ENCODE results near the gene PNPLA6. TPM values are rescaled to one million over a fixed set of nuclear protein-coding genes. Genes with fewer than 3 reads are reported as not detected.

The PNPLA6 gene
- total and polyA plus RNA-seq, 2 of the 4 experiments (the other 2 are of a cell fraction): 17.9 to 52.7 TPM

DNA sequence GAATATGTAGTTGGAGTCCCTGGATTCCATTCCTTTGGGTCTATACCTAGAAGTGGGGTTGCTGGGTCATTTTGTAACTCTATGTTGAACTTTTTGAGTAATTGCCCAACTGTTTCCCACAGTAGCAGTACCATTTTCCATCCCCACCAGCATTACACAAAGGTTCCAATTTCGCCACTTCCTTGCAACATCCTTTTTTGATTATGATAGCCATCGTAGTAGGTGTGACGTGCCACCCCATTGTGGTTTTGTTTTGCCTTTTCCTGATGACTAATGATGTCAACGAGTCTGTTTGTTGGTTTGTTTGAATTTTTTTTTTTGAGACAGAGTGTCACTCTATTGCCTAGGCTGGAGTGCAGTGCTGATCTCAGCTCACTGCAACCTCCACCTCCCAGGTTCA lies 43.4 kb upstream of the PNPLA6 start:
- no peaks in the 10 kb centered on the region for H3K9me3 ChIP-seq (ENCODE audit: control insufficient read depth, insufficient read depth, low read length)
- no peak overlapping the region for H2BK20ac ChIP-seq (ENCODE audit: low read depth, low read length)
- H3K9me1 ChIP-seq (ENCODE audit: insufficient read depth, low read length): peaks cover 4% of the 10 kb centered on the region; the same call in 1 of the 2 replicates
- peaks cover 4% of the 10 kb centered on the region; the same call in 1 of the 2 replicates for H3K4me1 ChIP-seq (ENCODE audit: control insufficient read depth, insufficient read depth, low read length)
- no peak overlapping the region for H3K23ac ChIP-seq (ENCODE audit: low read depth, low read length)
- H3K27ac ChIP-seq (ENCODE audit: insufficient read depth, low read length): no peak overlapping the region
- no peak overlapping the region for H3K14ac ChIP-seq (replicated peaks; ENCODE audit: low read depth, low read length)
- intact Hi-C loops (cut with micrococcal nuclease) (no loop called here), dilution Hi-C loops (cut with HindIII; ENCODE audit: low sequenced_read_pairs, unreplicated experiment) (no loop called here), in situ Hi-C loops (cut with MboI; ENCODE audit: low sequenced_read_pairs) (no loop called here)
- H3K4me3 ChIP-seq (ENCODE audit: insufficient read depth, low read depth, low read length): no peak overlapping the region
- no peak overlapping the region for H4K91ac ChIP-seq (ENCODE audit: insufficient read depth, low read depth, low read length)
- H2AK9ac ChIP-seq (replicated peaks; ENCODE audit: low read depth, low read length, poor library complexity): no peak overlapping the region
- H3K56ac ChIP-seq (ENCODE audit: extremely low read depth, insufficient read depth, low read length): no peak overlapping the region
- ChIA-PET CTCF (no interaction called here), POLR2A (ENCODE audit: unreplicated experiment) (interaction anchor here (0.6 kb wide), 1 partner anchor 340 kb away, joined by 3 read pairs; no protein-coding TSS in a partner anchor)
- H2BK5ac ChIP-seq (ENCODE audit: low read depth, low read length, poor library complexity, severe bottlenecking): no peak overlapping the region
- no peak overlapping the region for H3K18ac ChIP-seq (ENCODE audit: low read depth, low read length)
- no peak overlapping the region for H4K8ac ChIP-seq (ENCODE audit: low read depth in 2 of 2, low read length in 2 of 2)
- DNase-seq: no peak
- no peaks in the 10 kb centered on the region for H4K20me1 ChIP-seq (ENCODE audit: insufficient read depth, low read length)
- H3K79me1 ChIP-seq (ENCODE audit: low read depth in 1 of 2, low read length in 2 of 2): no peaks in the 10 kb centered on the region
- TF ChIP-seq, protein P1, sequence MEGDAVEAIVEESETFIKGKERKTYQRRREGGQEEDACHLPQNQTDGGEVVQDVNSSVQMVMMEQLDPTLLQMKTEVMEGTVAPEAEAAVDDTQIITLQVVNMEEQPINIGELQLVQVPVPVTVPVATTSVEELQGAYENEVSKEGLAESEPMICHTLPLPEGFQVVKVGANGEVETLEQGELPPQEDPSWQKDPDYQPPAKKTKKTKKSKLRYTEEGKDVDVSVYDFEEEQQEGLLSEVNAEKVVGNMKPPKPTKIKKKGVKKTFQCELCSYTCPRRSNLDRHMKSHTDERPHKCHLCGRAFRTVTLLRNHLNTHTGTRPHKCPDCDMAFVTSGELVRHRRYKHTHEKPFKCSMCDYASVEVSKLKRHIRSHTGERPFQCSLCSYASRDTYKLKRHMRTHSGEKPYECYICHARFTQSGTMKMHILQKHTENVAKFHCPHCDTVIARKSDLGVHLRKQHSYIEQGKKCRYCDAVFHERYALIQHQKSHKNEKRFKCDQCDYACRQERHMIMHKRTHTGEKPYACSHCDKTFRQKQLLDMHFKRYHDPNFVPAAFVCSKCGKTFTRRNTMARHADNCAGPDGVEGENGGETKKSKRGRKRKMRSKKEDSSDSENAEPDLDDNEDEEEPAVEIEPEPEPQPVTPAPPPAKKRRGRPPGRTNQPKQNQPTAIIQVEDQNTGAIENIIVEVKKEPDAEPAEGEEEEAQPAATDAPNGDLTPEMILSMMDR (conservative IDR thresholded peaks at IDR 0.05; ENCODE audit: low read depth, low read length): no peak
- no peak for TF ChIP-seq FOS (IDR thresholded peaks at IDR 0.05; ENCODE audit: low read depth, low read length)
- TF ChIP-seq CEBPB (IDR thresholded peaks at IDR 0.05; ENCODE audit: low read depth, low read length): no peak
- no peak for TF ChIP-seq SMC3 (IDR thresholded peaks at IDR 0.05; ENCODE audit: low read depth, low read length)
- no peak overlapping the region for H2BK120ac ChIP-seq (ENCODE audit: low read depth, low read length)
- no peak overlapping the region for H3K4ac ChIP-seq (ENCODE audit: low read depth, low read length)
- no peak overlapping the region for H2AK5ac ChIP-seq (ENCODE audit: low read depth, low read length)
- ATAC-seq (ENCODE audit: low read depth): no peak
- H2AFZ ChIP-seq (replicated peaks; ENCODE audit: low read length, poor library complexity): no peak overlapping the region
- BruUV-seq (replicated peaks): no TSS peak
- no peak overlapping the region for H2BK15ac ChIP-seq (ENCODE audit: low read depth, low read length)
- no peak overlapping the region for H3K9ac ChIP-seq (ENCODE audit: low read depth, low read length)
- H3K4me2 ChIP-seq (ENCODE audit: low read depth, low read length): no peak overlapping the region
- 82% methylated on average over 2 of the region's 4 CpGs; no CpG with 5 or more reads in 1 of the 2 experiments for WGBS, 2 experiments (ENCODE audit: extremely low coverage in 2 of 2, insufficient read length in 1 of 2)
- no peaks in the 10 kb centered on the region for H3K36me3 ChIP-seq (ENCODE audit: control insufficient read depth, insufficient read depth, low read length)
- no peak overlapping the region for H4K5ac ChIP-seq (ENCODE audit: low read depth, low read length)
- H3K27me3 ChIP-seq (ENCODE audit: control insufficient read depth, insufficient read depth, low read length): no peaks in the 10 kb centered on the region
